ENCODE measurements around the gene ARHGAP6. TPM values are rescaled to one million over a fixed set of nuclear protein-coding genes. Genes with fewer than 3 reads are reported as not detected.

ARHGAP6 gene
- total and polyA plus RNA-seq, 2 of the 4 experiments (the other 2 are of a cell fraction), result 1.4 to 1.8 TPM

DNA sequence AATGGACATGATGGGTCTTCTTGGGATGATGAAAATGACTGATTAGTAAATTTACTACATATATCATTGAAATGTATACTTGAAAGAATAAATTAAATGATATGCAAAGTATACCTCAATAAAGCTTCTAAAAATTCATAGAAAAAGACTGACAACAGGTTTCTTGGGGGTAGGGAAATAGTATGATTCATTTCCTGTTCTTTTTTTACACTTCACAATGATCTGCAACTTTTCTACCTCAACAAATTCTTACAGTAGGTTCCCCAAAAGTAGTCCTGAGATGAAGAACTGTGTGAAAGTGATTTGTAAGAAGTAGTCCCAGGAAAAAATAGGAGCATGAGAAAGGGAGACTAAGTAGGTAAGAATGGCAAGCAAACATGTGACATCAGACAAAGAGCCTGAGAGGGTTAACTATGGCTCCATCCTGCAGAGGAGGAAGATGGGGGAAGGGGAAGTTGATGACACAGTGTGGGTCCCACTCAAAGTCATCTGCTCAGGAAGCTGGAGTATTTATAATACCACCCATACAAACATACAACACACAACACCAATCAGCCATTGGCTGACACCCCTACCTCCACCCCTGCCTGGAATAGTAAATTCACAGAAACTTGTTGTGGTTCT is 73.9 kb downstream of the ARHGAP6 start:
- DNase-seq (no peak), ATAC-seq (ENCODE audit: low read depth) (no peak)
- no peak overlapping the region for H3K9ac ChIP-seq (ENCODE audit: low read depth, low read length)
- dilution Hi-C loops (cut with HindIII; ENCODE audit: low sequenced_read_pairs, unreplicated experiment), result no loop called here
- no peak overlapping the region for H2AK9ac ChIP-seq (replicated peaks; ENCODE audit: low read depth, low read length, poor library complexity)
- in situ Hi-C loops (cut with MboI; ENCODE audit: low sequenced_read_pairs), result no loop called here
- no peak overlapping the region for H4K91ac ChIP-seq (ENCODE audit: insufficient read depth, low read depth, low read length)
- no peak overlapping the region for H3K23ac ChIP-seq (ENCODE audit: low read depth, low read length)
- no peak overlapping the region for H3K27ac ChIP-seq (ENCODE audit: insufficient read depth, low read length)
- ChIA-PET POLR2A (ENCODE audit: unreplicated experiment) (no interaction called here), CTCF (no interaction called here)
- H2BK20ac ChIP-seq (ENCODE audit: low read depth, low read length), result no peak overlapping the region
- intact Hi-C loops (cut with micrococcal nuclease), result no loop called here
- H3K56ac ChIP-seq (ENCODE audit: extremely low read depth, insufficient read depth, low read length), result no peak overlapping the region
- no peaks in the 10 kb centered on the region for H3K4me1 ChIP-seq (ENCODE audit: control insufficient read depth, insufficient read depth, low read length)
- H3K27me3 ChIP-seq (ENCODE audit: control insufficient read depth, insufficient read depth, low read length), result no peaks in the 10 kb centered on the region
- H2AFZ ChIP-seq (replicated peaks; ENCODE audit: low read length, poor library complexity), result no peak overlapping the region
- H3K4ac ChIP-seq (ENCODE audit: low read depth, low read length), result no peak overlapping the region
- H2AK5ac ChIP-seq (ENCODE audit: low read depth, low read length), result no peak overlapping the region
- H3K9me1 ChIP-seq (ENCODE audit: insufficient read depth, low read length), result no peaks in the 10 kb centered on the region
- H3K9me3 ChIP-seq (ENCODE audit: control insufficient read depth, insufficient read depth, low read length), result no peaks in the 10 kb centered on the region
- H4K5ac ChIP-seq (ENCODE audit: low read depth, low read length), result no peak overlapping the region
- no peak overlapping the region for H2BK5ac ChIP-seq (ENCODE audit: low read depth, low read length, poor library complexity, severe bottlenecking)
- BruUV-seq (replicated peaks), result no TSS peak
- H3K79me1 ChIP-seq (ENCODE audit: low read depth in 1 of 2, low read length in 2 of 2), result no peaks in the 10 kb centered on the region
- no peak overlapping the region for H3K4me2 ChIP-seq (ENCODE audit: low read depth, low read length)
- no peak overlapping the region for H3K18ac ChIP-seq (ENCODE audit: low read depth, low read length)
- H4K8ac ChIP-seq (ENCODE audit: low read depth in 2 of 2, low read length in 2 of 2), result no peak overlapping the region
- no peaks in the 10 kb centered on the region for H4K20me1 ChIP-seq (ENCODE audit: insufficient read depth, low read length)
- no peaks in the 10 kb centered on the region for H3K36me3 ChIP-seq (ENCODE audit: control insufficient read depth, insufficient read depth, low read length)
- no peak for TF ChIP-seq BHLHE40 (IDR thresholded peaks at IDR 0.05; ENCODE audit: low read depth, low read length)
- TF ChIP-seq, protein P1, sequence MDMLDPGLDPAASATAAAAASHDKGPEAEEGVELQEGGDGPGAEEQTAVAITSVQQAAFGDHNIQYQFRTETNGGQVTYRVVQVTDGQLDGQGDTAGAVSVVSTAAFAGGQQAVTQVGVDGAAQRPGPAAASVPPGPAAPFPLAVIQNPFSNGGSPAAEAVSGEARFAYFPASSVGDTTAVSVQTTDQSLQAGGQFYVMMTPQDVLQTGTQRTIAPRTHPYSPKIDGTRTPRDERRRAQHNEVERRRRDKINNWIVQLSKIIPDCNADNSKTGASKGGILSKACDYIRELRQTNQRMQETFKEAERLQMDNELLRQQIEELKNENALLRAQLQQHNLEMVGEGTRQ (IDR thresholded peaks at IDR 0.05; ENCODE audit: low read depth, low read length), result no peak
- no peak for TF ChIP-seq MAFK (IDR thresholded peaks at IDR 0.05; ENCODE audit: low read depth, low read length)
- TF ChIP-seq RFX5 (IDR thresholded peaks at IDR 0.05; ENCODE audit: low read depth, low read length), result no peak
- no peak for TF ChIP-seq POLR2A (IDR thresholded peaks at IDR 0.05; ENCODE audit: low read depth, low read length)
- no peak for TF ChIP-seq CHD1 (IDR thresholded peaks at IDR 0.05; ENCODE audit: low read depth, low read length)
- TF ChIP-seq RAD21 (IDR thresholded peaks at IDR 0.05; ENCODE audit: low read length), result no peak
- no peak for TF ChIP-seq MXI1 (IDR thresholded peaks at IDR 0.05; ENCODE audit: borderline replicate concordance, low read depth, low read length)
- no peak for TF ChIP-seq CEBPB (IDR thresholded peaks at IDR 0.05; ENCODE audit: low read depth, low read length)
- no peak for TF ChIP-seq MAZ (IDR thresholded peaks at IDR 0.05; ENCODE audit: borderline replicate concordance, low read depth, low read length)
- TF ChIP-seq, protein P2, sequence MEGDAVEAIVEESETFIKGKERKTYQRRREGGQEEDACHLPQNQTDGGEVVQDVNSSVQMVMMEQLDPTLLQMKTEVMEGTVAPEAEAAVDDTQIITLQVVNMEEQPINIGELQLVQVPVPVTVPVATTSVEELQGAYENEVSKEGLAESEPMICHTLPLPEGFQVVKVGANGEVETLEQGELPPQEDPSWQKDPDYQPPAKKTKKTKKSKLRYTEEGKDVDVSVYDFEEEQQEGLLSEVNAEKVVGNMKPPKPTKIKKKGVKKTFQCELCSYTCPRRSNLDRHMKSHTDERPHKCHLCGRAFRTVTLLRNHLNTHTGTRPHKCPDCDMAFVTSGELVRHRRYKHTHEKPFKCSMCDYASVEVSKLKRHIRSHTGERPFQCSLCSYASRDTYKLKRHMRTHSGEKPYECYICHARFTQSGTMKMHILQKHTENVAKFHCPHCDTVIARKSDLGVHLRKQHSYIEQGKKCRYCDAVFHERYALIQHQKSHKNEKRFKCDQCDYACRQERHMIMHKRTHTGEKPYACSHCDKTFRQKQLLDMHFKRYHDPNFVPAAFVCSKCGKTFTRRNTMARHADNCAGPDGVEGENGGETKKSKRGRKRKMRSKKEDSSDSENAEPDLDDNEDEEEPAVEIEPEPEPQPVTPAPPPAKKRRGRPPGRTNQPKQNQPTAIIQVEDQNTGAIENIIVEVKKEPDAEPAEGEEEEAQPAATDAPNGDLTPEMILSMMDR (conservative IDR thresholded peaks at IDR 0.05; ENCODE audit: low read depth, low read length), result no peak
- no peak for TF ChIP-seq ELK1 (IDR thresholded peaks at IDR 0.05; ENCODE audit: borderline replicate concordance, low read depth, low read length)
- TF ChIP-seq NFE2L2 (IDR thresholded peaks at IDR 0.05; ENCODE audit: low read depth, low read length), result no peak
- TF ChIP-seq FOS (IDR thresholded peaks at IDR 0.05; ENCODE audit: low read depth, low read length), result no peak
- TF ChIP-seq SMC3 (IDR thresholded peaks at IDR 0.05; ENCODE audit: low read depth, low read length), result no peak
- TF ChIP-seq RCOR1 (IDR thresholded peaks at IDR 0.05; ENCODE audit: insufficient replicate concordance, low read length), result no peak
- H3K4me3 ChIP-seq (ENCODE audit: insufficient read depth, low read depth, low read length), result no peak overlapping the region
- no peak overlapping the region for H3K14ac ChIP-seq (replicated peaks; ENCODE audit: low read depth, low read length)
- no peak overlapping the region for H2BK15ac ChIP-seq (ENCODE audit: low read depth, low read length)
- H2BK120ac ChIP-seq (ENCODE audit: low read depth, low read length), result no peak overlapping the region
